Heart left ventricle (tissue), 16 donors: ENCODE results near the gene NEFH. TPM values are rescaled to one million over a fixed set of nuclear protein-coding genes. Genes with fewer than 3 reads are reported as not detected.
A peak's percentile ranks its signal among the peaks of the same experiment; 100 is the strongest.

ENCODE experiments used
- ATAC-seq, 4 donors: fragments of 200-7000 bp; cut with Tn5 transposase; one replicate each; pipeline ENCODE4 v1.9.1; 2020 to 2022; ENCODE audit warnings: moderate library complexity in 4 of 4, mild to moderate bottlenecking in 3 of 4, moderate number of reproducible peaks in 1 of 4
- DNase-seq, 5 donors: peaks; one replicate each; pipeline ENCODE4 v3.0.0-alpha.2; 2020
- H3K27ac ChIP-seq, 12 donors: fragments of 200-600 bp; sonication (generic) in 4 of 12; one replicate each; pipeline versions ENCODE4 v1.5.0 to v1.8.0; 2016 to 2022; ENCODE audit warnings: mild to moderate bottlenecking in 2 of 12
- H3K27me3 ChIP-seq, 9 donors: fragments of 200-600 bp; sonication (generic) in 2 of 9; one replicate each; pipeline versions ENCODE4 v1.5.1 to v1.8.0; 2016 to 2022; ENCODE audit warnings: mild to moderate bottlenecking in 3 of 9
- H3K36me3 ChIP-seq, 9 donors: fragments of 200-600 bp; sonication (generic) in 2 of 9; one replicate each; pipeline versions ENCODE4 v1.5.0 to v1.8.0; 2018 to 2022; ENCODE audit warnings: mild to moderate bottlenecking in 2 of 9
- H3K4me1 ChIP-seq, 12 donors: fragments of 200-600 bp; sonication (generic) in 4 of 12; one replicate each; pipeline versions ENCODE4 v1.5.0 to v1.8.0; 2016 to 2022; ENCODE audit warnings: mild to moderate bottlenecking in 3 of 12
- H3K4me3 ChIP-seq, 12 donors: fragments of 200-600 bp; sonication (generic) in 4 of 12; one replicate each; pipeline versions ENCODE4 v1.5.0 to v1.8.0; 2017 to 2022; ENCODE audit warnings: mild to moderate bottlenecking in 9 of 12, moderate library complexity in 4 of 12
- H3K9me3 ChIP-seq, 12 donors: fragments of 200-600 bp; sonication (generic) in 4 of 12; one replicate each; pipeline versions ENCODE4 v1.5.0 to v1.8.0; 2016 to 2022; ENCODE audit warnings: mild to moderate bottlenecking in 1 of 12
- CTCF ChIP-seq, 12 donors: fragments of 200-600 bp; sonication (generic) in 4 of 12; IDR thresholded peaks; one replicate each; pipeline versions ENCODE4 v1.5.0 to v1.8.0; 2018 to 2022; ENCODE audit warnings: antibody characterized with exemption in 12 of 12, mild to moderate bottlenecking in 5 of 12
- POLR2A ChIP-seq, 2 donors: fragments of 450-650 bp; IDR thresholded peaks; one replicate each; pipeline ENCODE4 v1.6.1; 2017; ENCODE audit warnings: antibody characterized with exemption in 2 of 2, mild to moderate bottlenecking in 2 of 2, moderate library complexity in 2 of 2
- WGBS, 4 donors: extraction: QIAGEN DNeasy Blood & Tissue Kit in 2 of 4; methylation state at CpG; one replicate each; pipeline versions ENCODE4 v1.1.5 to v1.1.7; 2013 to 2018; 5-methylcytosine and 5-hydroxymethylcytosine counted together
- intact Hi-C, 10 donors: fragments of 100-400 bp; cut with DNase I; formaldehyde crosslinking; loops; one replicate each; pipeline versions ENCODE4 v1.11.1 to v1.14.2; 2022
- long read RNA-seq, 3 donors: library from polyadenylated mRNA; unstranded; transcript quantifications; one replicate each; pipeline ENCODE4 v2.0.0, GENCODE V29; 2020 to 2021
- polyA plus RNA-seq, 2 donors: library from polyadenylated mRNA; stranded (reverse); fragments of 200-250 nt; gene quantifications; one replicate each; pipeline ENCODE4 v1.2.3, GENCODE V29; 2013
- total RNA-seq, 9 donors: library from RNA; depleted of rRNA in 2 of 9; stranded (reverse); fragments of >200 nt in 2 of 9; fragmentation: NEBNext Ultra II Directional in 3 of 9; extraction: Animal tissue kit (Norgen Biotek cat#: 25700) in 3 of 9; gene quantifications; one replicate each; pipeline versions ENCODE4 v1.1.0 to v1.2.4, GENCODE V29; 2016 to 2023
- donor health status: ischemic (EF 13 %, LVEDD 7.1; RV severe dilation, severe dysfunction).
- donor health status: healthy with polysubstance abuse.
- donor health status: DM: no; HTN: yes; CAD: no.
- donor health status: DM: no; HTN: no; CAD: no.
- donor health status: ischemic (EF 25% LVEDD 6.9; RV normal size, moderate dysfunction).
- donor health status: ischemic (EF 25% LVEDD 5.7; RV mildly dilated, moderate dysfunction).
- donor health status: healthy.
- donor health status: DM: yes; HTN: yes; CAD: no.
- donor health status: ischemic (EF 35%, LVEDD 5.7; RV mildly dilated, moderate dysfunction).
- donor health status: nonischemic (EF 11% LVEDD 7.7; RV severe dilation, severe dysfunction).
- donor health status: DM: yes; HTN: yes; CAD: no.
- donor health status: PGD.
- donor health status: ischemic (EF 29% LVEDD 5.4; RV normal size, mild dysfunction).
- donor health status: nonischemic (EF 23%, LVEDD 6.1; RV moderate dilation, normal function).

NEFH gene
- total RNA-seq (under 1 TPM in 8 of 9 donors, not detected in 1; 0.07 to 0.51 (median 0.14) TPM), polyA plus RNA-seq (under 1 TPM; 0.08 to 0.10 TPM)
- long read RNA-seq, donor 1 = 0 reads
- long read RNA-seq, donor 2, partial matches to known transcripts = 0 of 1 reads
- long read RNA-seq, donor 2, other reads (novel, unspliced or antisense) = 0 of 1 reads
- long read RNA-seq, donor 3 = 0 reads

DNA sequence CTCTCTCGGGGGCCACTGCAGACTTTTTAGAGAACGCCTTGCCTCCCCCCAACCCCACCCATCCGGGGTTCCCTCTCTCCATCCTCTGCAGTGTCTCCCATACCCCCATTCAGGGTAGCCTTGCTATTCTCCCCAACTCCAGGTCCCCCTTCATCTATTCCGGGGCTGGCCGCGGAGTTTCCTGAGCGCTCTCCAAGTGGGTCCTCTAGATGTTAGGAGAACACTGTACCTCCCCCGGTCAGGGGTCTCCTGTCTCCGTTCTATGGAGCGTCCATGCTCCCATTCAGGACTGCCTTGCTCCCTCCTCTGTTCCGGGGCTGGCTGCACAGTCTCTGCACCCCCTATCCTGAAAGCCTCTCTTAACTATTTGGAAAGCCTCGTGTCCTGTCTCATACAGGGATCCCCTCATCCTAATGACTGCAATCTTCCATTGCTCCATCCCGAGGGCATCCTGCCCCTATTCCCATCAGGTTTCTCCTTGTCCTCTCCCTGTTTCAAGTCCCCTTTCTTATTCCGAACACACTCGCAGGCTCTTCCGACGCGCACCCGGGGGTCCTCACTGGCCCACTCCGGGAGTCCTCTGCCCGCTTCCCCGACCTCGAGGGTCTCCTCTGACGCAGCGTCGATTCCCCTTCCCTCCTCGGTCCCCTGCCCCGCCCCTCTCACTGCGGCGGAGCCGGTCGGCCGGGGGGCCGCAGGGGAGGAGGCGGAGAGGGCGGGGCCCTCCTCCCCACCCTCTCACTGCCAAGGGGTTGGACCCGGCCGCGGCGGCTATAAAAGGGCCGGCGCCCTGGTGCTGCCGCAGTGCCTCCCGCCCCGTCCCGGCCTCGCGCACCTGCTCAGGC lies at the start of gene NEFH:
NEFH (plus strand) TSS at position 802 of the 845 bp plus-strand sequence. CDS start 45 bp downstream, outside the sequence.
- ATAC-seq = no peak
- Histone ChIP-seq H3K27ac (no peak within 1 kb of the TSS), H3K4me3 (peak within 1 kb of the TSS in 9 of 12 donors; percentile 1 to 48 (median 28)), H3K27me3 (peaks cover 31 to 85% (median 50%) of the 10 kb centered on the region in 9 donors), H3K36me3 (no peaks in the 10 kb centered on the region), H3K9me3 (no peaks in the 10 kb centered on the region), H3K4me1 (peaks cover 0 to 21% (median 9%) of the 10 kb centered on the region in 12 donors)
- intact Hi-C loops = no loop called here
- WGBS, 4 donors = 5 to 8% (median 6%) methylated on average over 31 to 48 of the region's 48 CpGs
- TF ChIP-seq CTCF (IDR thresholded peaks at IDR 0.05) = no peak
- TF ChIP-seq POLR2A (IDR thresholded peaks at IDR 0.05) = no peak
- no peak for DNase-seq

- H3K4me3 ChIP-seq = no peak overlapping the region
- H3K27ac ChIP-seq = no peak overlapping the region
- no peaks in the 10 kb centered on the region for H3K4me1 ChIP-seq
- H3K27me3 ChIP-seq = peaks cover 0 to 40% (median 0%) of the 10 kb centered on the region in 9 donors
- ATAC-seq (no peak), DNase-seq (no peak)
- H3K36me3 ChIP-seq = no peaks in the 10 kb centered on the region
- no peak for TF ChIP-seq CTCF (IDR thresholded peaks at IDR 0.05)
- TF ChIP-seq POLR2A (IDR thresholded peaks at IDR 0.05) = no peak
- intact Hi-C loops = no loop called here
- no peaks in the 10 kb centered on the region for H3K9me3 ChIP-seq
- 42 to 54% (median 45%) methylated on average over 5 of the region's 5 CpGs for WGBS, 4 donors
Observed at GRCh38 chr22:29431986-29432385, 48.0 kb upstream of the NEFH start.

GRCh38 chr22:29433856-29434255 lies 46.2 kb upstream of the NEFH start:
- 89 to 94% (median 92%) methylated on average over 3 of the region's 3 CpGs for WGBS, 4 donors
- intact Hi-C loops = no loop called here
- Histone ChIP-seq H3K36me3 (no peaks in the 10 kb centered on the region), H3K27me3 (peaks cover 0 to 37% (median 0%) of the 10 kb centered on the region in 9 donors), H3K9me3 (no peaks in the 10 kb centered on the region), H3K4me1 (no peaks in the 10 kb centered on the region), H3K4me3 (no peak overlapping the region), H3K27ac (no peak overlapping the region)
- no peak for ATAC-seq
- no peak for DNase-seq
- no peak for TF ChIP-seq CTCF (IDR thresholded peaks at IDR 0.05)
- no peak for TF ChIP-seq POLR2A (IDR thresholded peaks at IDR 0.05)

DNA sequence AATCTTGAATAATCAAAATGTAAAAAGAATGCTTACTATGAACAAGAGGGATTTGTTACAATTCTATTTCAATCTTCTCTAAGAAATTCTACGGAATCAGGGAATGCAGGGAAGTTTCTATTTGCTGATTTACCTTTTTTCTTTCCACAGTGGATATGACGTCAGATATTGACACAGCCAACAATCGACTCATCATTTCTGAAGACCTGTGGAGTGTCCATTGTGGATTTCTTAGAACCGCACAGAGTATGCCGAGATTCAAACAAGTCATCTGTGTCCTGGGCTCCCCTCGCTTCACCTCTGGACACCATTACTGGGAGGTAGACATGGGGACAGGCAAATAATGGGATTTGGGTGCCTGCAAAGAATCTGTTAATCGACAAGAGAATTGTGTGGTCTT lies 45.7 kb upstream of the NEFH start:
- H3K4me3 ChIP-seq = no peak overlapping the region
- no peak for TF ChIP-seq CTCF (IDR thresholded peaks at IDR 0.05)
- no peak for TF ChIP-seq POLR2A (IDR thresholded peaks at IDR 0.05)
- DNase-seq (no peak), ATAC-seq (no peak)
- H3K36me3 ChIP-seq = no peaks in the 10 kb centered on the region
- no peaks in the 10 kb centered on the region for H3K4me1 ChIP-seq
- H3K9me3 ChIP-seq = no peaks in the 10 kb centered on the region
- peaks cover 0 to 37% (median 0%) of the 10 kb centered on the region in 9 donors for H3K27me3 ChIP-seq
- WGBS, 4 donors = 87 to 90% (median 89%) methylated on average over 7 of the region's 7 CpGs
- intact Hi-C loops = no loop called here
- no peak overlapping the region for H3K27ac ChIP-seq
